Body of pancreas (tissue), 4 donors: ENCODE results near the gene TTC13. TPM values are rescaled to one million over a fixed set of nuclear protein-coding genes. Genes with fewer than 3 reads are reported as not detected.

Source experiments
- ATAC-seq: fragments of 150-250 bp; one replicate; pipeline ENCODE4 v1.9.1; 2016
- DNase-seq, 4 donors: peaks; one replicate each; pipeline ENCODE4 v3.0.0-alpha.2; 2019
- H3K27ac ChIP-seq, 4 donors: fragments of 200-600 bp; sonication (generic); 1 replicate in 3 of 4; 2 replicates in 1 of 4; pipeline versions ENCODE4 v1.5.1 to v1.6.1; 2016 to 2019; ENCODE audit warnings: mild to moderate bottlenecking in 1 of 4, mixed read lengths in 1 of 4, moderate library complexity in 1 of 4
- H3K27me3 ChIP-seq, 2 donors: fragments of 200-600 bp; sonication (generic); one replicate each; pipeline ENCODE4 v1.6.0; 2016; ENCODE audit warnings: mild to moderate bottlenecking in 1 of 2
- H3K36me3 ChIP-seq, 2 donors: fragments of 200-600 bp; sonication (generic); replicated peaks in 1 of 2; 2 replicates each; pipeline ENCODE4 v1.5.1; 2016; ENCODE audit warnings: low read depth in 2 of 2; ENCODE audit not compliant: insufficient read depth in 1 of 2
- H3K4me1 ChIP-seq: fragments of 200-600 bp; sonication (generic); one replicate; pipeline ENCODE4 v1.6.0; 2016
- H3K4me3 ChIP-seq, 2 donors: fragments of 200-600 bp; sonication (generic); 1 replicate in 1 of 2; 2 replicates in 1 of 2; pipeline ENCODE4 v1.5.1; 2016 to 2019
- H3K9me3 ChIP-seq, 3 donors: fragments of 200-600 bp; sonication (generic); 1 replicate in 2 of 3; 2 replicates in 1 of 3; pipeline ENCODE4 v1.5.1; 2016
- POLR2A ChIP-seq, 3 donors: fragments of 450-650 bp; IDR thresholded peaks; one replicate each; pipeline ENCODE4 v1.6.1; 2016; ENCODE audit warnings: antibody characterized with exemption in 3 of 3, mild to moderate bottlenecking in 2 of 3
- WGBS, 2 donors: methylation state at CpG; one replicate each; pipeline ENCODE4 v1.1.5; 2017; 5-methylcytosine and 5-hydroxymethylcytosine counted together
- intact Hi-C: fragments of 100-400 bp; cut with DNase I; formaldehyde crosslinking; loops from one replicate; pipeline ENCODE4 v1.15.1; 2023
- total RNA-seq, 2 donors: library from RNA; depleted of rRNA; stranded (reverse); fragments of >200 nt; gene quantifications; one replicate each; pipeline ENCODE4 v1.1.0, GENCODE V29; 2016
- TF ChIP-seq, protein P1 (sequence below), 7 experiments: fragments of 450-650 bp in 4 of 7; fragments of 200-600 bp in 3 of 7; sonication (generic) in 3 of 7; IDR thresholded peaks; one replicate each; pipeline ENCODE4 v1.5.1; 2016 to 2019; ENCODE audit warnings: antibody characterized with exemption in 7 of 7

The TTC13 gene
- total RNA-seq, 2 donors from 2014 or later = 18.2 to 24.4 TPM

DNA sequence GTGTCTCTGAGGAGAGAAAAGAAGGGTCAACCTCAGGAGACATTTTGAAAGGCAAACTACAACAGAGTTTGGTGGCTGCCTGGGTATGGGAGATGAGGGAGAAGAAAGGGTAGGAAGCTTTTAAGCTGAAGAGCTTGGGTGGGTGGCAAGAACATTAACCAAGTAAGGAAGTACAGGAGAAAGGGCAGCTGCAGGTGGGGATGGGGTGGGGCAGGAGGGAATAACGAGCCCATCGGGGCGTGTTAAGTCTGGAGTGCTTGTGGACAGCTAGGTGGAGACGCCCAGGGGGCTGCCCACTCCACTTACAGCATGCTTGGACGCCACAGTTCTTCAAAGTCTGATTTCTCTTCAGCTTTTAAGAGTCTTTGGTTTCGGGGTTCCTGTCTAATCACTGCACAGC lies 42.8 kb downstream of the TTC13 start:
- 90 to 94% methylated on average over 6 of the region's 6 CpGs for WGBS, 2 donors
- TF ChIP-seq POLR2A (IDR thresholded peaks at IDR 0.05) = no peak
- TF ChIP-seq, protein P1, sequence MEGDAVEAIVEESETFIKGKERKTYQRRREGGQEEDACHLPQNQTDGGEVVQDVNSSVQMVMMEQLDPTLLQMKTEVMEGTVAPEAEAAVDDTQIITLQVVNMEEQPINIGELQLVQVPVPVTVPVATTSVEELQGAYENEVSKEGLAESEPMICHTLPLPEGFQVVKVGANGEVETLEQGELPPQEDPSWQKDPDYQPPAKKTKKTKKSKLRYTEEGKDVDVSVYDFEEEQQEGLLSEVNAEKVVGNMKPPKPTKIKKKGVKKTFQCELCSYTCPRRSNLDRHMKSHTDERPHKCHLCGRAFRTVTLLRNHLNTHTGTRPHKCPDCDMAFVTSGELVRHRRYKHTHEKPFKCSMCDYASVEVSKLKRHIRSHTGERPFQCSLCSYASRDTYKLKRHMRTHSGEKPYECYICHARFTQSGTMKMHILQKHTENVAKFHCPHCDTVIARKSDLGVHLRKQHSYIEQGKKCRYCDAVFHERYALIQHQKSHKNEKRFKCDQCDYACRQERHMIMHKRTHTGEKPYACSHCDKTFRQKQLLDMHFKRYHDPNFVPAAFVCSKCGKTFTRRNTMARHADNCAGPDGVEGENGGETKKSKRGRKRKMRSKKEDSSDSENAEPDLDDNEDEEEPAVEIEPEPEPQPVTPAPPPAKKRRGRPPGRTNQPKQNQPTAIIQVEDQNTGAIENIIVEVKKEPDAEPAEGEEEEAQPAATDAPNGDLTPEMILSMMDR (IDR thresholded peaks at IDR 0.05) = no peak

DNA sequence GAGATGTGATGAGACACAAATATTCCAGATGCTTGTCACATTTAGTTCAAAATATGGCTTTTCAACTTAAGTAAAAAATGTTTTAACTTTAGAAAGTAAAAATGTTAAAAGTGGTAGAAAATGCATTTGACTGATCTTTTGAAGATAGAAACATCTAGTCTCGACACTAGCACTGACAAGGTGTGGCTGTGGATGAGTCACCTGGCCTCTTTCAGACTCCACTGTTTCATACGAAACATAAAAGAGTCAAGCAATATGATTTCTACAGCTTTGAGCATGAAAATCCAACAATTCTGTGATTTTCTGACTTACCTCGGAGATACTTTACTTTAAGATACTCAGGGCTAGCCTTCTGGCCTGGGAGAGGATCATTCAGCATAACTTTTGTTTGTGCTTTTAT lies 47.7 kb downstream of the TTC13 start:
- TF ChIP-seq, protein P1 (IDR thresholded peaks at IDR 0.05) = no peak
- no peak for TF ChIP-seq POLR2A (IDR thresholded peaks at IDR 0.05)
- Histone ChIP-seq H3K9me3 (no peaks in the 10 kb centered on the region), H3K4me3 (no peak overlapping the region), H3K4me1 (no peaks in the 10 kb centered on the region), H3K27me3 (no peaks in the 10 kb centered on the region), H3K27ac (no peak overlapping the region), H3K36me3 (peaks cover 0 to 2% of the 10 kb centered on the region in 2 donors)
- 92 to 93% methylated on average over 3 of the region's 3 CpGs for WGBS, 2 donors
- ATAC-seq (no peak), DNase-seq (no peak)
- intact Hi-C loops = no loop called here

More for the DNA sequence above, 42.8 kb downstream of the TTC13 start:
- no peak overlapping the region for H3K27ac ChIP-seq
- H3K4me3 ChIP-seq = no peak overlapping the region
- intact Hi-C loops = no loop called here
- DNase-seq (no peak), ATAC-seq (no peak)
- H3K4me1 ChIP-seq = peaks cover 29% of the 10 kb centered on the region
- no peaks in the 10 kb centered on the region for H3K27me3 ChIP-seq
- H3K36me3 ChIP-seq = no peaks in the 10 kb centered on the region
- H3K9me3 ChIP-seq = no peaks in the 10 kb centered on the region

DNA sequence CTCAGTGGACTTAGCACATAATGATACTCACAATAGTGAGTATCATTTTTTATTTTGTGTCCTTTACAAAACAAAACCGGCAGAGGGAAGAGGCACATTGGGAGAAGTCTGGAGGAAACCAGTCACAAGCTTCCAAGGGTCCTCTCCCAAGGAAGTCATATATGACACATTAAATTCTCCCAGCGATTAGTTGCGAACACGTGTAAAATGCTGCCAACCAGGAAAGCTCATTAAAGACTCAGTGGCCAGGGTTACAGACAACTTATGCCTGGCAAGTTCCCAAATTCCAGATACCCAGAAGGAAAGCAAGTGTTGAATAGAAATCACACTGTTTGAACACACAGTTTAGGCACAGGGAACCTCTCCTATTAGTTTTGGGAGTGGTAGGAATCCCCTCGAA lies 52.5 kb downstream of the TTC13 start:
- Histone ChIP-seq H3K4me1 (no peaks in the 10 kb centered on the region), H3K27ac (no peak overlapping the region), H3K4me3 (no peak overlapping the region), H3K27me3 (no peaks in the 10 kb centered on the region), H3K36me3 (peaks cover 0 to 6% of the 10 kb centered on the region in 2 donors), H3K9me3 (no peaks in the 10 kb centered on the region)
- TF ChIP-seq POLR2A (IDR thresholded peaks at IDR 0.05) = no peak
- TF ChIP-seq, protein P1 (IDR thresholded peaks at IDR 0.05) = no peak
- intact Hi-C loops = no loop called here
- ATAC-seq = no peak
- no peak for DNase-seq
- 68 to 71% methylated on average over 5 of the region's 5 CpGs for WGBS, 2 donors

DNA sequence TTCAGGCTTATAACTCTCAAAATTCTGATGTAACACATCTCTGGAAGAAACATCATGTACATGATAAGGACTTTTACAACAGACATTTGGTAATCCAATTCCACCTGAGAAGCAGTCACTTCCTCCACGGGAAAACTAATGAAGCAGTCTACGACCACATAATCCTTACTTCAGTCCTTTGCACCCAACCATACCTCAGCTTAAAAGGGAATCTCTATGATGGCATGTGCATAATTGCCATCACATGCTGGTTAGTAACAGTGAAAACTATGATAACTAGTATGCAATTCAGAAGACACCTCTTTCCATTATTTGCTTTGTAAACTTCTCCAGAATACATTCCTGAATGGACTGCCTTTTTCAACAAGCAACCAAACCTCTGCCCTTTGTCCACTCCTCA lies 53.1 kb downstream of the TTC13 start:
- Histone ChIP-seq H3K27me3 (no peaks in the 10 kb centered on the region), H3K27ac (no peak overlapping the region), H3K4me1 (no peaks in the 10 kb centered on the region), H3K4me3 (no peak overlapping the region), H3K9me3 (no peaks in the 10 kb centered on the region), H3K36me3 (peaks cover 0 to 6% of the 10 kb centered on the region in 2 donors)
- DNase-seq (no peak), ATAC-seq (no peak)
- WGBS, 2 donors = 78 to 84% methylated on average over 2 of the region's 2 CpGs
- intact Hi-C loops = no loop called here
- TF ChIP-seq, protein P1 (IDR thresholded peaks at IDR 0.05) = no peak
- no peak for TF ChIP-seq POLR2A (IDR thresholded peaks at IDR 0.05)

DNA sequence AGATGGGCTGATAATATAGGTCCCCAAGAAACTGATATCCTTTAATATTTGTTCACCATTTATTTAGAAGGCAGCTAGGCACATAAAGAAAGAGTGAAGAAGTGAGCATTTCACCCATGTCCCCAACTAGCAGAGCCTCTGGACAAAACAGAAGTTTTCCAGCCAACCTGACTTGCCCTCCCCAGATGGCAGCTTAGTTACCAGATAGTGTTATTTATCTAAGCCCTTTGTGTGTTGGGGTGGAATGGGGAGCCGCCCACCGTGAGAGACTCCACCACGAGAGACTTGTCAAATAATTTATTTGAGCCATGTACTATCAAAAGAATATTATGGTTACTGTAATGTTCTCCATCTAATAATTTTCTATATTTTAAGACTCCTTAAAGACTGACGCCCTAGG lies 55.5 kb downstream of the TTC13 start:
- WGBS, 2 donors = 64 to 81% methylated on average over 4 of the region's 4 CpGs
- no peak overlapping the region for H3K27ac ChIP-seq
- H3K4me1 ChIP-seq = no peaks in the 10 kb centered on the region
- no peak overlapping the region for H3K4me3 ChIP-seq
- no peak for TF ChIP-seq POLR2A (IDR thresholded peaks at IDR 0.05)
- TF ChIP-seq, protein P1 (IDR thresholded peaks at IDR 0.05) = no peak
- no peak for DNase-seq
- ATAC-seq = no peak
- no peaks in the 10 kb centered on the region for H3K27me3 ChIP-seq
- H3K36me3 ChIP-seq = peaks cover 0 to 11% of the 10 kb centered on the region in 2 donors
- no peaks in the 10 kb centered on the region for H3K9me3 ChIP-seq
- intact Hi-C loops = loop anchor here (5.0 kb wide), 1 partner anchor 126 kb away; no protein-coding TSS in a partner anchor
